Smooth muscle cell (in vitro differentiated cells): ENCODE data around the gene DPP6. TPM values are rescaled to one million over a fixed set of nuclear protein-coding genes. Genes with fewer than 3 reads are reported as not detected.

Source experiments
- DNase-seq: peaks from one replicate; lab custom pipeline; 2025; ENCODE audit not compliant: unreplicated experiment; lab: John Stamatoyannopoulos, UW
- H2AFZ ChIP-seq: fragments of 200-600 bp; sonication (generic); 2 replicates; pipeline ENCODE4 v1.6.0; 2016; ENCODE audit warnings: antibody characterized with exemption, low read depth, mild to moderate bottlenecking
- H3F3A ChIP-seq: fragments of 200-600 bp; sonication (generic); 2 replicates; pipeline ENCODE4 v1.6.0; 2017; ENCODE audit warnings: antibody characterized with exemption, low read depth
- H3K27ac ChIP-seq: fragments of 200-600 bp; sonication (generic); 2 replicates; pipeline ENCODE4 v1.5.1; 2016; ENCODE audit warnings: low read depth, mild to moderate bottlenecking
- H3K27me3 ChIP-seq: fragments of 200-600 bp; sonication (generic); 2 replicates; pipeline ENCODE4 v1.6.1; 2016; ENCODE audit warnings: low read depth, mild to moderate bottlenecking
- H3K36me3 ChIP-seq: fragments of 200-600 bp; sonication (generic); 2 replicates; pipeline ENCODE4 v1.5.1; 2016; ENCODE audit warnings: low read depth
- H3K4me1 ChIP-seq: fragments of 200-600 bp; sonication (generic); 2 replicates; pipeline ENCODE4 v1.5.1; 2016; ENCODE audit warnings: low read depth
- H3K4me2 ChIP-seq: fragments of 200-600 bp; sonication (generic); 2 replicates; pipeline ENCODE4 v1.6.0; 2016; ENCODE audit warnings: mild to moderate bottlenecking
- H3K4me3 ChIP-seq: fragments of 200-600 bp; sonication (generic); 2 replicates; pipeline ENCODE4 v1.5.1; 2016; ENCODE audit warnings: mild to moderate bottlenecking
- H3K79me2 ChIP-seq: fragments of 200-600 bp; sonication (generic); 2 replicates; pipeline ENCODE4 v1.6.0; 2016; ENCODE audit warnings: low read depth, mild to moderate bottlenecking
- H3K9ac ChIP-seq: fragments of 200-600 bp; sonication (generic); 2 replicates; pipeline ENCODE4 v1.6.0; 2016; ENCODE audit warnings: low read depth
- H3K9me3 ChIP-seq: fragments of 200-600 bp; sonication (generic); replicated peaks from 2 replicates; pipeline ENCODE4 v1.5.1; 2016; ENCODE audit warnings: low read depth
- H4K20me1 ChIP-seq: fragments of 200-600 bp; sonication (generic); 2 replicates; pipeline ENCODE4 v1.6.0; 2016; ENCODE audit warnings: low read depth
- WGBS: methylation state at CpG from one replicate; pipeline ENCODE4 v1.1.7; 2016; ENCODE audit warnings: low lambda C conversion rate; 5-methylcytosine and 5-hydroxymethylcytosine counted together
- polyA plus RNA-seq: library from polyadenylated mRNA; unstranded; fragments of >200 nt; fragmentation: Nextera tagmentation; extraction: Ambion mirVana; gene quantifications from 2 replicates; pipeline ENCODE4 v1.2.1, GENCODE V29; 2016
- total RNA-seq: library from RNA; depleted of rRNA; stranded (reverse); fragments of >200 nt; gene quantifications from 2 replicates; pipeline ENCODE4 v1.2.3, GENCODE V29; 2014
- TF ChIP-seq, protein P1 (sequence below): fragments of 200-600 bp; sonication (generic); IDR thresholded peaks from 2 replicates; pipeline ENCODE4 v1.5.1; 2017; ENCODE audit warnings: borderline replicate concordance, mild to moderate bottlenecking, antibody characterized with exemption; ENCODE audit not compliant: insufficient read depth, poor library complexity, severe bottlenecking

DPP6 gene
- total and polyA plus RNA-seq, 2 experiments from 2014 or later = 0.72 TPM; not detected in 1

- no peak for DNase-seq
- H3K4me3 ChIP-seq = no peak overlapping the region
- no peaks in the 10 kb centered on the region for H3K36me3 ChIP-seq
- H3K9me3 ChIP-seq = no peaks in the 10 kb centered on the region
- H3K27me3 ChIP-seq = no peaks in the 10 kb centered on the region
- no peak overlapping the region for H3K9ac ChIP-seq
- no peaks in the 10 kb centered on the region for H3K4me1 ChIP-seq
- H3K4me2 ChIP-seq = no peak overlapping the region
- H3K79me2 ChIP-seq = no peaks in the 10 kb centered on the region
- WGBS = 88% methylated on average over 3 of the region's 3 CpGs
- no peaks in the 10 kb centered on the region for H3F3A ChIP-seq
- H3K27ac ChIP-seq = no peak overlapping the region
- H2AFZ ChIP-seq = no peak overlapping the region
- TF ChIP-seq, protein P1, sequence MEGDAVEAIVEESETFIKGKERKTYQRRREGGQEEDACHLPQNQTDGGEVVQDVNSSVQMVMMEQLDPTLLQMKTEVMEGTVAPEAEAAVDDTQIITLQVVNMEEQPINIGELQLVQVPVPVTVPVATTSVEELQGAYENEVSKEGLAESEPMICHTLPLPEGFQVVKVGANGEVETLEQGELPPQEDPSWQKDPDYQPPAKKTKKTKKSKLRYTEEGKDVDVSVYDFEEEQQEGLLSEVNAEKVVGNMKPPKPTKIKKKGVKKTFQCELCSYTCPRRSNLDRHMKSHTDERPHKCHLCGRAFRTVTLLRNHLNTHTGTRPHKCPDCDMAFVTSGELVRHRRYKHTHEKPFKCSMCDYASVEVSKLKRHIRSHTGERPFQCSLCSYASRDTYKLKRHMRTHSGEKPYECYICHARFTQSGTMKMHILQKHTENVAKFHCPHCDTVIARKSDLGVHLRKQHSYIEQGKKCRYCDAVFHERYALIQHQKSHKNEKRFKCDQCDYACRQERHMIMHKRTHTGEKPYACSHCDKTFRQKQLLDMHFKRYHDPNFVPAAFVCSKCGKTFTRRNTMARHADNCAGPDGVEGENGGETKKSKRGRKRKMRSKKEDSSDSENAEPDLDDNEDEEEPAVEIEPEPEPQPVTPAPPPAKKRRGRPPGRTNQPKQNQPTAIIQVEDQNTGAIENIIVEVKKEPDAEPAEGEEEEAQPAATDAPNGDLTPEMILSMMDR = no peak
- no peaks in the 10 kb centered on the region for H4K20me1 ChIP-seq
Observed at GRCh38 chr7:154559454-154559853, 507.3 kb downstream of the DPP6 start.

- WGBS = 84% methylated on average over 3 of the region's 3 CpGs
- H3K9me3 ChIP-seq = no peaks in the 10 kb centered on the region
- no peak for DNase-seq
Observed at GRCh38 chr7:154564676-154565075, 512.5 kb downstream of the DPP6 start.

DNA sequence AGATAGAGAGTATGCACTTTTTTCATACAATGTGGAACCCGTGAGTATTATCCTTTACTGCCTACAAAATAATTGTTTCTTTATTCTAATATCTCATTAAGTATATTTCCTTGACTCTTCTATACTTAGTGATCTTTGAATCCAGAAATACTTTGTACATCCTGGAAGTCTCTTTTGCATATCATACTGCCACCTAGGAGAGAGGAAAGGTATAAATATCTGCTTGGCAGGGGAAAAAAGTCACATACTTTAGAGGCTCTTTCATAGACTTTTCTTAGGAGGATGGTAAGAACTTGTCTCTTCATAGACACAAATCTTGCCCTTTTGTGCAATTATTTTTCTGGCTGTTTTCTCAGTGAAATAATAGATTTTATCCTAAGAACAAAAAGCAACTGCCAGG, 514.7 kb downstream of the DPP6 start:
- Histone ChIP-seq H3K4me2 (no peak overlapping the region), H3K9ac (no peak overlapping the region), H3K4me1 (no peaks in the 10 kb centered on the region), H3K9me3 (no peaks in the 10 kb centered on the region), H3F3A (no peaks in the 10 kb centered on the region), H3K4me3 (no peak overlapping the region), H3K27me3 (no peaks in the 10 kb centered on the region), H3K79me2 (no peaks in the 10 kb centered on the region), H4K20me1 (no peaks in the 10 kb centered on the region), H2AFZ (no peak overlapping the region), H3K36me3 (no peaks in the 10 kb centered on the region), H3K27ac (no peak overlapping the region)
- 73% methylated on average over 1 of the region's 1 CpG for WGBS
- DNase-seq = no peak
- TF ChIP-seq, protein P1 = peak; percentile 34

More at GRCh38 chr7:154564676-154565075, 512.5 kb downstream of the DPP6 start:
- Histone ChIP-seq H4K20me1 (no peaks in the 10 kb centered on the region), H3K36me3 (no peaks in the 10 kb centered on the region), H3K27ac (no peak overlapping the region), H3K4me3 (no peak overlapping the region), H3K79me2 (no peaks in the 10 kb centered on the region), H3F3A (no peaks in the 10 kb centered on the region), H3K4me1 (no peaks in the 10 kb centered on the region), H3K9ac (no peak overlapping the region), H3K4me2 (no peak overlapping the region), H3K27me3 (no peaks in the 10 kb centered on the region), H2AFZ (no peak overlapping the region)
- TF ChIP-seq, protein P1 = no peak

- no peaks in the 10 kb centered on the region for H3K9me3 ChIP-seq
- H4K20me1 ChIP-seq = no peaks in the 10 kb centered on the region
- 83% methylated on average over 10 of the region's 10 CpGs for WGBS
- H3K4me1 ChIP-seq = no peaks in the 10 kb centered on the region
- H2AFZ ChIP-seq = no peak overlapping the region
- no peaks in the 10 kb centered on the region for H3K36me3 ChIP-seq
- H3K4me3 ChIP-seq = no peak overlapping the region
- H3K79me2 ChIP-seq = no peaks in the 10 kb centered on the region
- H3K27me3 ChIP-seq = no peaks in the 10 kb centered on the region
- H3F3A ChIP-seq = no peaks in the 10 kb centered on the region
- no peak overlapping the region for H3K4me2 ChIP-seq
- no peak overlapping the region for H3K9ac ChIP-seq
- no peak overlapping the region for H3K27ac ChIP-seq
- TF ChIP-seq, protein P1 = no peak
- DNase-seq = no peak
Observed at GRCh38 chr7:154568346-154568745, 516.1 kb downstream of the DPP6 start.
